GM18526 (cell line): Measurements from ENCODE around the gene DIAPH1.

Source experiments
- POLR2A ChIP-seq: IDR thresholded peaks from 3 replicates; pipeline ENCODE4 v1.6.1; 2011; ENCODE audit not compliant: insufficient read length; ENCODE audit errors: extremely low read depth

The DIAPH1 gene

GRCh38 chr5:141647242-141647641, 28.4 kb upstream of the DIAPH1 start:
- no peak for TF ChIP-seq POLR2A

GRCh38 chr5:141646026-141646425, 27.2 kb upstream of the DIAPH1 start:
- TF ChIP-seq POLR2A: no peak

- TF ChIP-seq POLR2A: no peak
These were observed 23.0 kb upstream of the DIAPH1 start for GRCh38 chr5:141641634-141642267.

GRCh38 chr5:141640698-141641097, 21.9 kb upstream of the DIAPH1 start:
- TF ChIP-seq POLR2A: no peak

- no peak for TF ChIP-seq POLR2A
These were observed 21.2 kb upstream of the DIAPH1 start for GRCh38 chr5:141640051-141640415.

- TF ChIP-seq POLR2A: no peak
These were observed 20.7 kb upstream of the DIAPH1 start for GRCh38 chr5:141639357-141640050.

- TF ChIP-seq POLR2A: no peak
These were observed 20.0 kb upstream of the DIAPH1 start for GRCh38 chr5:141638771-141639170.

GRCh38 chr5:141637767-141638419, 19.1 kb upstream of the DIAPH1 start:
- no peak for TF ChIP-seq POLR2A

- no peak for TF ChIP-seq POLR2A
These were observed 18.4 kb upstream of the DIAPH1 start for GRCh38 chr5:141637123-141637766.

- TF ChIP-seq POLR2A: peak; percentile 91
These were observed 17.8 kb upstream of the DIAPH1 start, which contains the start of the genes HDAC3 and RELL2 for GRCh38 chr5:141636413-141637122. Gene HDAC3 (minus strand): TSS chr5:141636849. CDS start chr5:141636790, 59 bp downstream. Gene RELL2 (plus strand): TSS chr5:141636997. CDS start chr5:141638226, 1,229 bp downstream.

- TF ChIP-seq POLR2A: no peak
These were observed 17.3 kb upstream of the DIAPH1 start for GRCh38 chr5:141636106-141636412.

GRCh38 chr5:141635646-141636045, 16.8 kb upstream of the DIAPH1 start:
- no peak for TF ChIP-seq POLR2A

- TF ChIP-seq POLR2A: no peak
These were observed 15.9 kb upstream of the DIAPH1 start for GRCh38 chr5:141634720-141635119.

- no peak for TF ChIP-seq POLR2A
These were observed 15.2 kb upstream of the DIAPH1 start for GRCh38 chr5:141633871-141634561.

GRCh38 chr5:141632650-141633049, 13.8 kb upstream of the DIAPH1 start:
- TF ChIP-seq POLR2A: no peak
